CD1c-positive myeloid dendritic cell (primary cell): Measurements from ENCODE around the gene HOXD4.

ENCODE experiments used
- DNase-seq: peaks from one replicate; pipeline ENCODE4 v3.0.0-alpha.2; 2016; ENCODE audit errors: extremely low spot score

Gene HOXD4

GRCh38 chr2:176114120-176114929 is 37.0 kb upstream of the HOXD4 start:
- DNase-seq: no peak

GRCh38 chr2:176114930-176115625 is 36.3 kb upstream of the HOXD4 start:
- no peak for DNase-seq

GRCh38 chr2:176115883-176116813 is 35.2 kb upstream of the HOXD4 start, which contains the start of gene HOXD10:
HOXD10 (plus strand) TSS chr2:176116778; CDS start chr2:176116834, 56 bp downstream.
- DNase-seq: no peak

- no peak for DNase-seq
These were observed 34.1 kb upstream of the HOXD4 start for GRCh38 chr2:176117162-176117822.

GRCh38 chr2:176117823-176118371 is 33.5 kb upstream of the HOXD4 start:
- no peak for DNase-seq

GRCh38 chr2:176118601-176119339 is 32.6 kb upstream of the HOXD4 start:
- peak; percentile 43 for DNase-seq

- DNase-seq: no peak
These were observed 30.8 kb upstream of the HOXD4 start for GRCh38 chr2:176120364-176121189.

- no peak for DNase-seq
These were observed 29.9 kb upstream of the HOXD4 start for GRCh38 chr2:176121190-176122051.

GRCh38 chr2:176122052-176122682 is 29.2 kb upstream of the HOXD4 start:
- DNase-seq: no peak

- DNase-seq: no peak
These were observed 28.5 kb upstream of the HOXD4 start, which contains the start of gene HOXD9 for GRCh38 chr2:176122683-176123410. HOXD9 (plus strand) TSS chr2:176122719; CDS start chr2:176122769, 50 bp downstream.

- no peak for DNase-seq
These were observed 27.8 kb upstream of the HOXD4 start for GRCh38 chr2:176123411-176124109.

GRCh38 chr2:176124110-176124946 is 27.0 kb upstream of the HOXD4 start:
- no peak for DNase-seq

GRCh38 chr2:176124947-176125771 is 26.2 kb upstream of the HOXD4 start:
- no peak for DNase-seq

- no peak for DNase-seq
These were observed 25.6 kb upstream of the HOXD4 start for GRCh38 chr2:176125772-176126054.
